ENCODE data around the gene FABP3.

FABP3 gene

DNA sequence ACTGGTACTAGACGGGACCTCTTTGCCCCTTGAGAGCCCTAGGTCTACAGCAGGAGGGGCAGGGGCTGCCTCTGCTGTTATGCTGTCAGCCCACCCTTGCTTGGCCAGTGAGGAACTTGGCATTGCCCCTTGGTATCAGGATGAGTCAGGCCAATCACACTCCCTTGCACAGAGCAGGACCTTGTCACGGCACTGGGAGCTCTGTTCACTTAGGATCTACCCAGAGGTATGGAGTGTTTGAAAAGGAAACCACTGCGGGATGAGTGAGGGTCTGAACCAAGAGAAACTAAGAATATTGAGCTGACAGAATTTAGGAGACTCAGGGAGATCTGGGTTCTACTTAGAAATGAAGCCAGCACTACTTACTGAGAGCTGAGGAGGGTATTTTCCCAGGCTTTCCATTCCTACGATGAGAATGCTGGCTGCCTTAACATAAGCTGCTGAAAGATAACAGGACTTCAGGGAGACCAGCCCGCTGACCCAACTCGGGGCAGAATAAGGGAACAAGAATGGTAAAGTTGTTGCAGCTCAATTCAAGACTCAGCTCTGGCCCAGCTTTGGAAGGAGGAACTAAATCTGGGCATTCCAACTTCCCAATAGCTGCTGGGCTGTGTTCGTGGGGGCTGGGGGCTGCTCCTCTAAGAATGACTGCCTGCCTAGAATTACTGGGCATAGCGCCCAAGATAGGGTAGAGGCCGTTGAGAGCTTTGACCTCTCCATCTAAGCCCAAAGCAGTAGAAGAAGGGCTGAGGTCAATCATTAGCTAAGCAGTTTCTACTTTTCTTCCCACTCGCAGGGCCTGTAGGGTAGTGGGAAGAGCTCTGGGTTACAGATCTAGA is 1.5 kb downstream of the FABP3 start:
- DNase-seq: no peak

DNA sequence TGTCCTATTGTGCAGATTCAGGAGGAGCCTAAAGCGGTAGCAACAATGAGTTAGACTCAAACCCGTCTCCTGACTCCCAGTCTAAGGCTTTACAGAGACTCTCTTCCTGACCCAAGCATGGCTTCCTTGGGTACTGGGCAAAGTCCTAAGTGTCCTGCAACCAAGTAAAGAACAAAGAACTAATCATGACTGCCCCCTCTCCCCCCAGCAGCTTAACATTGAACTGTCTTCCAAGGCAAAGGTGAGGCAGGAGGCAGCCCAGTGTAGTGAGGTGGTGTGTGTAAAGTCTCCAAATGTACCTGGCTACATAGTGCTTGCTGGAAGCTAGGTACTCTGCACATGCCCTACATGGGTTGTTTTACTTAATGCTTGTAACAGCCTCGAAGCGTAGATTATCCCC is 2.3 kb downstream of the FABP3 start:
- DNase-seq: no peak

DNA sequence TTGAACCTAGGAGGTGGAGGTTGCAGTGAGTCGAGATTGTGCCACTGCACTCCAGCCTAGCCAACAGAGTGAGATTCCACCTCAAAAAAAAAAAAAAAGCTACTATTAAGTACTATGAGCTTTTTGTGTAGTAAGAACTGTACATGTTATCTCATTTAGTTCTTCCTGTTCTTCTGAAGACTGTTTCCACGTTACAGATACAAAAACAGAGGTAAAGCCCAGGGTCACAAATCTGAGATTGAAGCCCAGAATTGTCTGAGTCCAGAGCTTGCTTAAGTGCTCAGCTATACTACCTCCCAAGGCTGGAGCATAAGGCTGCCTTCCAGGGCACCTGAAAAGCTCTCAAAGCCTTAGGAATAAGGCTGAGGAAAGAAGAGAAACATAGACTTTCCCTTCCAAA is 2.9 kb downstream of the FABP3 start:
- DNase-seq: no peak

DNA sequence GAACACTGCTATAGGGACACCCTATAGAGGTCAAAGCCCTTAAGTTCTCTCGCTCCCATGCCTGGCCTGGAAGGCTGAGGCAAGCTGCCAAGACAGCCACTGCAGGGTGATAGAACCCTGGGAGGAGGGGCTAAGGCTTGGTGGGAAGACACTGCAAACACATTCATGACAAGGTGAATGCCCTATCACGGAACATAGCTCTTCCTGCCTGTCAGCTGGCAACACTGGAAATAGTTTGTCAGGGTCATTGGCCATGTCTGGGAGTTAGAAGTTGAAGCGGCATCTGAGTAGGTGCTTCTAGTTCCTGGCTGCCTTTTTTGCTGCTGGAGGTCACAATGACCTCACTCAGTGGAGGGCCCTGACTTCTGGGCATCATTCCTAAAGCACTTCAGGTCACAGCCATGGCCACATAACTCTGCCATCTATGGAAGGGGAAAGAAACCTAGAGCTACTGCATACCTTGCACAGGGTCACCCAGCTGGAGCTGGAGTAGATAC is 4.2 kb downstream of the FABP3 start:
- no peak for DNase-seq

GRCh38 chr1:31366796-31367195 is 6.1 kb downstream of the FABP3 start:
- no peak for DNase-seq

- no peak for DNase-seq
These were observed 8.2 kb downstream of the FABP3 start for GRCh38 chr1:31364561-31365250.

DNA sequence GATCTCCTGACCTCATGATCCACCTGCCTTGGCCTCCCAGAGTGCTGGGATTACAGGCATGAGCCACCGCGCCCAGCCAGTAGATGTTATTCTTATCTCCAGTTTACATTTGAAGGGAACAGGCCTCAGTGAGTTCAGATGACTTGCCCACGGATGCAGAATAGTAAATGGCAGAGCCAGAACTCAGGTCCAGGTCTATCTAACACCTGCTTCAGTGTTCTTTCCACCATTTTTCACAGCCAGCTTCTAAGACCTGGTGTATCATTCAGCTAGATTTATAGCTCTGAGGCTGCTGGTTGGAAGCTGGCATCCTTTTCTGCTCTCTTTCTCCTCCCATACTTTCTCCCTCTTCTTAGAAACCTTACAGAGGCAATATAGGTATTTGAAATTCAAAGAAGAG is 10.8 kb downstream of the FABP3 start:
- no peak for DNase-seq

GRCh38 chr1:31361607-31362006 is 11.3 kb downstream of the FABP3 start:
- no peak for DNase-seq

DNA sequence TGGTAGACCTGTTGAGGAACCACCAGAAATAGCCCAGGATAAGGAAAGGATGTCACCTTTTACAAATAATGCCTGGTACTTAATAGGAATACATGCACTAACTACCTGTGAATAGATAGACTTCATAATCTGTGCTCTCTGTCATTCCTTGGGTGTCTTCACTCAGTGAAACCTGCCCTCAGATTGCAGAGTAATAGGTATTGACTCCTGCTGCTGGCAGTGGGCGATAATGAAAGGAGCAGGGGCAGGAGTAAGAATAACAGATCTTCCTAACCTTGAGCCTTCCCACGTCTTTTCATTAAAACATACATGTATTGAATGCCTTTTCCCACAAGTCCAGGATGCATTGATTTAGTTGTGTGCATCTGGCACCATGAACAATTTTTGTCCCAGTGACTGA is 16.4 kb downstream of the FABP3 start:
- DNase-seq: no peak

DNA sequence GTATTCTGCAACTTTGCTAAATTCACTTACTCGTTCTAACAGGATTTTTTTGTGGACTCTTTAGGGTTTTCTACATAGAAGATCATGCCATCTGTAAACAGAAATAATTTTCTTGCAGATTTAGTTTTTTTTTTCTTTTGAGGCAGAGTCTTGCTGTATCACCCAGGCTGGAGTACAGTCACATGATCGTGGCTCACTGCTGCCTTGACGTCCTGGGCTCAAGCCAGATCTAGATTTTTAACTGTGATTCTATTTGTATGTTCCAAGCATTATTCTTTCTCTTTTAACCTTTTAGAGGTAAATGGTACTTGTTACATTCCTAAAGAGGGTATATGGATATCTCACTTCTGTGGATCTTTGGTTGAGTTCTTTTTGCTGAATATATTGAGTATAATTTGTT is 18.6 kb downstream of the FABP3 start:
- no peak for DNase-seq

DNA sequence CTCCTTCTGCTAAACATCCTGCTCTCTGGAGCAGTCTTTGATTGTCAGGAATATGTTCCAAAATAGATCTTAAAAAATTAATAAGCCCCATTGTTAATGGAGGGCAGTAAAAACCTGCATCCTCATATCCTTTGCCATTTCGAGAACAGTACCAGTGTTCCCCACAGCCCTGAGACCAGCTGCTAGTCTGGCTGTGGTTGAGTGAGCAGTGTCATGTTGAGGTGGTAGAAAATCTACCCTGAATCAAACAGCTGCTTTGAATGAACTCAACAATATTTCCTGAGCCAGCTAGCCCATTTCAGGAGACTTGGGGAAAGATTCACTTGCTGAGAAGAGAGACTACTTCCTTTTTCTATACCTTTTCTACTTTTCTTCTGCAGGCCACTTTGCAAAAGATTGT is 24.4 kb downstream of the FABP3 start:
- DNase-seq: no peak

- DNase-seq: no peak
These were observed 26.1 kb downstream of the FABP3 start for GRCh38 chr1:31346785-31347184.

GRCh38 chr1:31345635-31346034 is 27.2 kb downstream of the FABP3 start:
- DNase-seq: no peak

DNA sequence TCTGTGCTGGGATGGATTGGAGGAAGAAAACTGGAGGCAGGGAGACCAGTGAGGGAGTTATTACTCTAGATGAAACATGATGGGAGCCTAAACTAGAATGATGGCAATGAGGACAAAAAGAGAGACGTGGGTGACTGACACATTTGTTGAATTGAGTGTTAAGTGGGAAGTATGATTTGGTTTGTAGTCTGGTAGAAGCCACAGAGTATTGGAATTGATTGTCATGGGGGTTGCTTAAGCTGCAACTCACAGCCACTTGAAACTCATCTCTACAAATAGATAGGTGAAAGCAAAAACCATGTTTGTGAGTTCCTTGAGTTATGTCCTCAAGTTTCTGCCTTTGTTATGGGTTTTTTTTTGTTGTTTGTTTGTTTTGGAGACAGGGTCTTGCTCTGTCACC is 28.4 kb downstream of the FABP3 start:
- no peak for DNase-seq

DNA sequence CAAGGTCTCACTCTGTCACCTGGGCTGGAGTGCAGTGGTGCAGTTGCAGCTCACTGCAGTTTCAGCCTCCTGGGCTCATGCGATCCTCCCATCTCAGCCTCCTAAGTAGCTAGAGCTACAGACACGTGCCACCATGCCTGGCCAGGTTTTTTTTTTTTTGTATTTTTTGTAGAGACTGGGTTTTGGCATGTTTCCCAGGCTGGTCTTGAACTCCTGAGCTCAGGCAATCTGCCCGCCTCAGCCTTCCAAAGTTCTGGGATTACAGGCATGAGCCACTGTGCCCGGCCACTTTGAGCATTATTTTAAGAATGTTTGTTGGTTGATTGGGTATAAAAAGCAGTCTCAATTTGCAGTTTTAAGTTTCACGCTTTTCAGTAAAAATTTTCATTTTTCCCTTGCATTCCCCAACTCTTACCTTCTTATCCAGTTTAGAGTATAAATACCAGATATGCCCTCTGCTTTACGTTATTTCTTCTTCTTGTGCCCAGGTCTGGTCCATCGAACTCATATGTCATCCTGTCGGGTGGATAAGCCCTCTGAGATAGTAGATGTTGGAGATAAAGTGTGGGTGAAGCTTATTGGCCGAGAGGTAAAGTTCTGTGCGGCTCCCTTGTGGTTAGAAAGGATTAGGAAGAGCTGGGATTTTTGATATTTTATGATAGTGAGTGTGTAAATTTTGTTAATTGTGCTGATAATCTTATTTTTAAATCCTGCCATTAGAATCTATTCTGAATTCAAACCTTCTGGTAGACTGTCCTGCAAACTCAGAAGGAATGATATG is 36.0 kb downstream of the FABP3 start:
- DNase-seq: no peak

GRCh38 chr1:31335007-31335406 is 37.9 kb downstream of the FABP3 start:
- peak; percentile 7 for DNase-seq

DNA sequence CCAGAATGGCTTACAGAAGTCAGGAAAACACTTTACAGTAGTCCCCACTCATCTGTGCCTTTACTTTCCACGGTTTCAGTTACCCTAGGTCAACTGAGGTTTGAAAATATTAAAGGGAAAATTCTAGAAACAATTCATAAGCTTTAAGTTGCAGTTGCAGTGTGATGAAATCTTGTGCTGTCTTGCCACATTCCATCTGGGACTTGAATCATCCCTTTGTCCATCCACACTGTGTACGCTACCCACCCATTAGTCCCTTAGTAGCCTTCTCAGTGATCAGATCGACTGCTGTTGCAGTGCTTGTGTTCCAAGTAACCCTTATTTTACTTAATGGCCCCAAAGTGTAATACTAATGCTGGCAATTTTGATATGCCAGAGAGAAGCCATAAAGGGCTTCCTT is 45.5 kb downstream of the FABP3 start:
- no peak for DNase-seq

GRCh38 chr1:31326461-31326860 is 46.4 kb downstream of the FABP3 start:
- no peak for DNase-seq

DNA sequence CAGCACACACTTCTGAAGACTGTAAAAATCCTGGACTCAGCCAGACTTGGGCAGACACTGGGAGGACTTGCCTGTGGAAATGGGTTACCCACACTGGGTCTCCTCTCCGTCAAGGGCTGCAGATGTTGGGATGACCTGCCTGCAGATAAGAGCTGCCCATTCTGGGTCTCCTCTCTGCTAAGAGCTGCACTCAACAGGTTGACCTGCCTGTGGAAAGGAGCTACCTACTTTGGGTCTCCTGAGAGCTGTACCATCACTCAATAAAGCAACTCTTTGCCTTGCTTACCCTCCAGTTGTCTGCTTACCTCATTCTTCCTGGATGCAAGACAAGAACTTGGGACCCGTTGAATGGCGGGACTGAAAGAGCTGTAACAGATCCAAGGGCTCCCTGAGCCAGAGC is 47.9 kb downstream of the FABP3 start:
- no peak for DNase-seq

DNA sequence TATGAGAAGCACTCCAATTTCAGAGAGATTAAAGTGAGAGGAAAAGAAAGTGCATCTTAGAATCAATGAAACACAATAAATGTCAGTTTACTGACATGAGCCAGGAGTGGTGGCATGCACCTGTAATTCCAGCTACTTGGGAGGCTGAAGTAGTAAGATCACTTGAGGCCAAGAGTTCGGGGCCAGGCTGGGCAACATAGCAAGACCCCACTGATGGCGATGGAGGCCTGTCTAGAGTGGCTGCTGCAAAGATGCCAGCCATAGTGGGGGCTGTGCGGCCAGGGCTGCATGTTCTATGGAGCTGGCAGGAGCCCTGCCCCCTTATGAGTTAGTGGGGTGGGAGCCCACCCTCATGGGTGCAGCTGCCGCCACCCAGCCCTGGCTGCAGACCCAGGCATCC is 48.8 kb downstream of the FABP3 start:
- no peak for DNase-seq

DNA sequence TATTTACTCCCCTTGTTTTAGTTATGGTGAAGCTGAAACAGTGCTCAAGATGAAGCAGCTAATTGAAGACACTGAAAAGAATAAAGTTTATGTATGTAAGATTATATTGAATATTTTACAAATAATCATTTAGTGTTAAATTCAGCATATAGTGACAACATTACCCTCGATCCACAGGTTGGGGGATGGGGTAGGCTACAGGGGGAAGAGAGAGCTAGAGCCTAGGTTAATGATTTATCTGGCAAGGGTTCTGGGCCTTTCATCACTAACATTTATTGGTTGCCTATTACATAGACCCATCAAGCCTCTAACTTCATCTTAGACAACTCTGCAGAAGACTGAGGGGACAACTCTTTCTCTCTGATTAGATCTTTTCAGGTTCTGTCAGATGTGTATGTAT is 54.7 kb downstream of the FABP3 start:
- DNase-seq: no peak

GRCh38 chr1:31315902-31316301 is 57.0 kb downstream of the FABP3 start:
- DNase-seq: no peak
